SK-N-MC (cell line): ENCODE results near the gene SLC6A9.

ENCODE experiments used
- EZH2 ChIP-seq: fragments of 200-600 bp; sonication (generic); IDR thresholded peaks from one replicate; pipeline ENCODE4 v1.6.1; 2017; ENCODE audit warnings: antibody characterized with exemption
- FOXP2 ChIP-seq: optimal IDR thresholded peaks from 2 replicates; pipeline ENCODE3; 2011; ENCODE audit warnings: mild to moderate bottlenecking, moderate library complexity; ENCODE audit not compliant: insufficient read depth; ENCODE audit errors: extremely low read length, control extremely low read depth
- POLR2AphosphoS5 ChIP-seq: IDR thresholded peaks from 2 replicates; pipeline ENCODE4 v1.6.1; 2012; ENCODE audit warnings: mild to moderate bottlenecking, low read depth, low read length, borderline replicate concordance

DNA sequence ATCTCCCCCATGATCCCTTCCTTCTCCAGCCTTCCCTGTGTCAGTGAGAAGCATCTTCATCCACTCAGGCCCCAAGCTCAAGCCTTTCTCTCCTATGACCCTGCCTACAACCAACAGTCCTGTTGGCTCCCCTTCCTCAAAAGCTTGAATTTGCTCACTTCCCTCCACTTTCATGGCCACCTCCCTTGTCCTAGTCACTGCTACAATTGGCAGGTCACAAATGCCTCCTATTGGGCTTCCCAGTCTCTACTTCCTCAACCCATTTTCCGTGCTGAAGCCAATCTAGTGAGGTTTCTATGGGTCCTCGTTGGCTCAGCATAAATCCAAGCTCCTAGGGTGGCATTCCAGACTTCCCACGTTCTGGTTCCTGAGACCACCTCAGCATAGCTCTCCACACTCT is 40.2 kb upstream of the SLC6A9 start:
- TF ChIP-seq FOXP2 (no peak), EZH2 (no peak), POLR2AphosphoS5 (no peak)
